Testis (tissue), 3 donors: Measurements from ENCODE around the gene CFAP97. TPM values are rescaled to one million over a fixed set of nuclear protein-coding genes. Genes with fewer than 3 reads are reported as not detected.

Experiments used
- DNase-seq: peaks from one replicate; pipeline ENCODE4 v3.0.0-alpha.2; 2019
- H3K27ac ChIP-seq, 2 donors: fragments of 200-600 bp; sonication (generic); one replicate each; pipeline ENCODE4 v1.5.1; 2019
- H3K27me3 ChIP-seq: fragments of 200-600 bp; sonication (generic); one replicate; pipeline ENCODE4 v1.5.1; 2019
- H3K36me3 ChIP-seq: fragments of 200-600 bp; sonication (generic); one replicate; pipeline ENCODE4 v1.5.1; 2017; ENCODE audit warnings: low read depth; ENCODE audit errors: missing control alignments
- H3K4me1 ChIP-seq: fragments of 200-600 bp; sonication (generic); one replicate; pipeline ENCODE4 v1.5.1; 2019
- H3K4me3 ChIP-seq, 2 donors: fragments of 200-600 bp; sonication (generic); one replicate each; pipeline ENCODE4 v1.5.1; 2017 to 2019
- H3K9me3 ChIP-seq: fragments of 200-600 bp; sonication (generic); one replicate; pipeline ENCODE4 v1.5.1; 2017
- POLR2A ChIP-seq: fragments of 450-650 bp; IDR thresholded peaks from one replicate; pipeline ENCODE4 v1.6.1; 2017; ENCODE audit warnings: antibody characterized with exemption, mild to moderate bottlenecking, moderate library complexity
- whole genome bisulfite sequencing, 2 donors: methylation state at CpG; one replicate each; pipeline ENCODE4 v1.1.5; 2018; 5-methylcytosine and 5-hydroxymethylcytosine counted together
- intact Hi-C: fragments of 100-400 bp; cut with DNase I; formaldehyde crosslinking; loops from one replicate; pipeline ENCODE4 v1.15.1; 2023; ENCODE audit warnings: low total_unique reads
- polyA plus RNA-seq: library from polyadenylated mRNA; stranded (reverse); fragments of 350-450 nt; fragmentation: Illumina TruSeq; extraction: RNeasy Lipid Tissue Mini Kit (QIAGEN cat#74804); gene quantifications from one replicate; pipeline ENCODE4 v1.2.3, GENCODE V29; 2014; ENCODE audit warnings: low read depth, low replicate concordance; ENCODE audit not compliant: insufficient read depth
- total RNA-seq, 2 donors: library from RNA; depleted of rRNA; stranded (reverse); fragments of >200 nt; gene quantifications; one replicate each; pipeline ENCODE4 v1.2.3, GENCODE V29; 2016
- TF ChIP-seq, protein P1 (sequence below), 3 experiments: fragments of 450-650 bp in 2 of 3; fragments of 200-600 bp in 1 of 3; sonication (generic) in 1 of 3; IDR thresholded peaks; one replicate each; pipeline ENCODE4 v1.5.1; 2016 to 2019; ENCODE audit warnings: antibody characterized with exemption in 3 of 3, mild to moderate bottlenecking in 2 of 3, moderate library complexity in 1 of 3

Gene CFAP97
- total and polyA plus RNA-seq, 3 donors from 2014 or later, result 49.4 to 59.7 (median 54.5) TPM

DNA sequence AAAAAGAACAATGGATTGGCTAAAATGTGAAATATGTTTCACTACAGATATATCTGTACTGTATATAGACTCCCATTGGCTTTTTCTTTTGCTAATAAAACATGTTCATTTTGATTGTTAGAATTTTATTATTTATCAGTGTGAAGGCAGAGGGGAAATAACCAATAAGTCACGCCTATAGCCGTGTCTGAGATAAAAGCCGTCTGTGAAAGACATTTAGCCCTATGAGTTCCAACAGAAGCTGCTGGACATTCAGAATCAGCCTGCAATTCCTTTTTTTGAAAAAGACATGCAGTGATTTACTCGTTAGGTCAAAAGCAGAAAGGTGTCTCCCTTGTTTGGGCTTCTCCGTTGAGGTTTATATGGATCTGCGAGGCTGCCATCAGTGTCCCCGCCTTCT is 84.9 kb downstream of the CFAP97 start:
- no peaks in the 10 kb centered on the region for H3K9me3 ChIP-seq
- H3K4me1 ChIP-seq, result no peaks in the 10 kb centered on the region
- H3K36me3 ChIP-seq, result no peaks in the 10 kb centered on the region
- 90 to 93% methylated on average over 7 of the region's 7 CpGs for WGBS, 2 donors
- H3K27me3 ChIP-seq, result no peaks in the 10 kb centered on the region
- TF ChIP-seq, protein P1, sequence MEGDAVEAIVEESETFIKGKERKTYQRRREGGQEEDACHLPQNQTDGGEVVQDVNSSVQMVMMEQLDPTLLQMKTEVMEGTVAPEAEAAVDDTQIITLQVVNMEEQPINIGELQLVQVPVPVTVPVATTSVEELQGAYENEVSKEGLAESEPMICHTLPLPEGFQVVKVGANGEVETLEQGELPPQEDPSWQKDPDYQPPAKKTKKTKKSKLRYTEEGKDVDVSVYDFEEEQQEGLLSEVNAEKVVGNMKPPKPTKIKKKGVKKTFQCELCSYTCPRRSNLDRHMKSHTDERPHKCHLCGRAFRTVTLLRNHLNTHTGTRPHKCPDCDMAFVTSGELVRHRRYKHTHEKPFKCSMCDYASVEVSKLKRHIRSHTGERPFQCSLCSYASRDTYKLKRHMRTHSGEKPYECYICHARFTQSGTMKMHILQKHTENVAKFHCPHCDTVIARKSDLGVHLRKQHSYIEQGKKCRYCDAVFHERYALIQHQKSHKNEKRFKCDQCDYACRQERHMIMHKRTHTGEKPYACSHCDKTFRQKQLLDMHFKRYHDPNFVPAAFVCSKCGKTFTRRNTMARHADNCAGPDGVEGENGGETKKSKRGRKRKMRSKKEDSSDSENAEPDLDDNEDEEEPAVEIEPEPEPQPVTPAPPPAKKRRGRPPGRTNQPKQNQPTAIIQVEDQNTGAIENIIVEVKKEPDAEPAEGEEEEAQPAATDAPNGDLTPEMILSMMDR (IDR thresholded peaks at IDR 0.05), result no peak
- TF ChIP-seq POLR2A, result no peak
- no peak overlapping the region for H3K27ac ChIP-seq
- H3K4me3 ChIP-seq, result no peak overlapping the region
- intact Hi-C loops, result no loop called here
- DNase-seq, result no peak

DNA sequence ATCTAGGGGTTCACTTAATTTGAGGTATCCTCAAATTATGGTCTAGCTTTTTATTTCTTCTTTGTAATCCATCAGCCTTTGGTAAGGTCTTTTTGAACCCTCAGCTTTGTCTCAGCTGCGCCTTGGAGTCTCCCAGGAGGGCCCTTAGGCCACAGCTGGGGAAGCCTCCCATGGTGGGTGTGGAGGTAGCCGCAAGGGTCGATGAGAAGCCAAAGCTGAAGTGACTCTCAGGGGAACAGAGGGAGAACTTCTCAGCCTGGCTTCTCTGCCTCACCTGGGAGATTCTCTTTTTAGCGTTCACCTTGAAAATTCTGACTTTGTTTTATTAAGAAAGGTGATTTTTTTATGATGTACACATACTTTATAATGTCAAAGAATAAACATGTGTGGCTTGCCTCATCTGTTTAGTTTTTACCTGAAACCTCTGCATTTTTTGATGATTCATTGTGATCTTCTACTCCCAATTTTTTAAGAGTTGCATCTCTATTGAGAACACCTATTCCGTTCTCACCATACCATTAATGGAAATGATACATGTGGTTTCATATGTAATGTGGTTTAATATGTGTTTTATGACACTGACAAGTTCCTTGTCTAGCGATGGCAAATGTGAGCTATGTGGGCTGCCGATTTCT is 86.4 kb downstream of the CFAP97 start:
- WGBS, 2 donors, result 81 to 91% methylated on average over 7 of the region's 7 CpGs
- peaks cover 9% of the 10 kb centered on the region for H3K4me1 ChIP-seq
- intact Hi-C loops, result no loop called here
- no peak for DNase-seq
- no peak overlapping the region for H3K27ac ChIP-seq
- H3K4me3 ChIP-seq, result no peak overlapping the region
- no peaks in the 10 kb centered on the region for H3K36me3 ChIP-seq
- TF ChIP-seq, protein P1 (IDR thresholded peaks at IDR 0.05), result no peak
- H3K9me3 ChIP-seq, result no peaks in the 10 kb centered on the region
- H3K27me3 ChIP-seq, result no peaks in the 10 kb centered on the region

DNA sequence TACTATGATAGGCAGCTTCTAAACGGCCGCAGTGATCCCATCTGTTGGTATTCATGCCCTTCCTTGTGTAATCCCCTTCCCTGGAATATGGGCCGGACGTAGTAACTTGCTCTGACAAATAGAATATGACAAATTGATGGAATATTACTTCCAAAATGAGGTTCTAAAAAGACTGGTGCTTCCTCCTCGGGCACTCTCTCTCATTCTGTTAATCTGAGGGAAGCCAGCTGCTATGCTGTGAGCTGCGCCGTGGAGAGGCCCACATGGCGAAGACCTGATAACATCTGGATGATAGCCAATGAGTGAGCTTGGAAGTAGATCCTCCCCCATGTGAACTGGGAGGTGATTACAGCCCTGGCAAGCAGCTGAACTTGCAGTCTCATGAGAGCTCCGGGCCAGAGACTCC is 88.0 kb downstream of the CFAP97 start:
- Histone ChIP-seq H3K27me3 (no peaks in the 10 kb centered on the region), H3K36me3 (no peaks in the 10 kb centered on the region), H3K9me3 (no peaks in the 10 kb centered on the region), H3K27ac (no peak overlapping the region), H3K4me1 (peaks cover 13% of the 10 kb centered on the region), H3K4me3 (no peak overlapping the region)
- DNase-seq, result peak; percentile 91
- intact Hi-C loops, result no loop called here
- 7 to 8% methylated on average over 9 of the region's 9 CpGs for WGBS, 2 donors
- TF ChIP-seq, protein P1 (IDR thresholded peaks at IDR 0.05), result no peak
- no peak for TF ChIP-seq POLR2A

DNA sequence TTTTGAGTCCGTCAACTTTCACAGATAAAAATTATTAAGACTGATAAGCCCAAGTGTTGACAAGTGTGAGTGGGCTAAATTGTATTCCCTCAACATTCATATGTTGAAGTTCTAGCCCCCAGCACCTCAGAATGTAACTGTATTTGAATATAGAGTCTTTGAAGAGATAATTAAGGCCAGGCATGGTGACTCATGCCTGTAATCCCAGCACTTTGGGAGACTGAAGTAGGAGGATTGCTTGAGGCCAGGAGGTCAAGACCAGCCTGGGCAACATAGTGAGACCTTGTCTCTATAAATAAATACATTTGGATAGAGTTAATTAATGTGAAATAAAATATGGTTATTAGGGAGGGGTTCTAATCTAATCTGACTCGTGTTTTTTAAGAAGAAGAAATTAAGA is 90.5 kb downstream of the CFAP97 start:
- no peaks in the 10 kb centered on the region for H3K9me3 ChIP-seq
- H3K36me3 ChIP-seq, result no peaks in the 10 kb centered on the region
- WGBS, 2 donors, result 56 to 73% methylated on average over 2 of the region's 2 CpGs
- H3K4me1 ChIP-seq, result peaks cover 13% of the 10 kb centered on the region
- TF ChIP-seq, protein P1 (IDR thresholded peaks at IDR 0.05), result no peak
- TF ChIP-seq POLR2A, result no peak
- H3K27me3 ChIP-seq, result no peaks in the 10 kb centered on the region
- no peak overlapping the region for H3K4me3 ChIP-seq
- DNase-seq, result no peak
- intact Hi-C loops, result no loop called here
- no peak overlapping the region for H3K27ac ChIP-seq

GRCh38 chr4:185112104-185112503 is 91.7 kb downstream of the CFAP97 start:
- 49 to 59% methylated on average over 2 of the region's 2 CpGs for WGBS, 2 donors
- peak overlapping the region in 1 of 2 donors; percentile 9 for H3K27ac ChIP-seq
- TF ChIP-seq, protein P1 (IDR thresholded peaks at IDR 0.05), result no peak
- no peak for TF ChIP-seq POLR2A
- H3K36me3 ChIP-seq, result no peaks in the 10 kb centered on the region
- peak; percentile 53 for DNase-seq
- no peaks in the 10 kb centered on the region for H3K27me3 ChIP-seq
- peaks cover 13% of the 10 kb centered on the region for H3K4me1 ChIP-seq
- H3K4me3 ChIP-seq, result no peak overlapping the region
- H3K9me3 ChIP-seq, result no peaks in the 10 kb centered on the region
- intact Hi-C loops, result no loop called here
